GM19468 (cell line): ENCODE measurements around the gene BTNL9.
"Not testable (repeated sequence)": the region's sequence is repeated elsewhere in the genome, so short reads cannot be mapped to it uniquely, and the experiment has no call there.

Source experiments
- ATAC-seq: cut with Tn5 transposase; IDR thresholded peaks from one replicate; pipeline ENCODE4 v1.9.1; 2021; ENCODE audit warnings: mild to moderate bottlenecking, moderate library complexity, moderate number of reproducible peaks; ENCODE audit not compliant: unreplicated experiment; ENCODE audit errors: extremely low read depth

Gene BTNL9

DNA sequence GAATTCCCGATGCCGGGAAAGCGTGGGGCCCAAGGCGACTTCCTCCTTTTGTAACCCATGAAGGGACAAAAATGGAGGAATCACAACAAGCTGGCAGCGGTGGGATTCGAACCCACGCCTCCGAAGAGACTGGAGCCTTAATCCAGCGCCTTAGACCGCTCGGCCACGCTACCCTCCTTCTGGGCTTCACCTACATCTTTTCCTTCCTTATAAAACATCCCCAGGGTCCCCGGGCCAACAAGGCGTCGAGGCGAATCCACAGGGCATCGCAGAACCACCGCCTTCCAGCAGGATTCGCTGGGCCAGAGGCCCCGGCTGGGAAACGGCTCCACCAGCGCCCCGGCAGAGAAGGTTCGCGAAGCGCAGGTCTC, 57.3 kb downstream of the BTNL9 start:
- ATAC-seq, result not testable (repeated sequence)

DNA sequence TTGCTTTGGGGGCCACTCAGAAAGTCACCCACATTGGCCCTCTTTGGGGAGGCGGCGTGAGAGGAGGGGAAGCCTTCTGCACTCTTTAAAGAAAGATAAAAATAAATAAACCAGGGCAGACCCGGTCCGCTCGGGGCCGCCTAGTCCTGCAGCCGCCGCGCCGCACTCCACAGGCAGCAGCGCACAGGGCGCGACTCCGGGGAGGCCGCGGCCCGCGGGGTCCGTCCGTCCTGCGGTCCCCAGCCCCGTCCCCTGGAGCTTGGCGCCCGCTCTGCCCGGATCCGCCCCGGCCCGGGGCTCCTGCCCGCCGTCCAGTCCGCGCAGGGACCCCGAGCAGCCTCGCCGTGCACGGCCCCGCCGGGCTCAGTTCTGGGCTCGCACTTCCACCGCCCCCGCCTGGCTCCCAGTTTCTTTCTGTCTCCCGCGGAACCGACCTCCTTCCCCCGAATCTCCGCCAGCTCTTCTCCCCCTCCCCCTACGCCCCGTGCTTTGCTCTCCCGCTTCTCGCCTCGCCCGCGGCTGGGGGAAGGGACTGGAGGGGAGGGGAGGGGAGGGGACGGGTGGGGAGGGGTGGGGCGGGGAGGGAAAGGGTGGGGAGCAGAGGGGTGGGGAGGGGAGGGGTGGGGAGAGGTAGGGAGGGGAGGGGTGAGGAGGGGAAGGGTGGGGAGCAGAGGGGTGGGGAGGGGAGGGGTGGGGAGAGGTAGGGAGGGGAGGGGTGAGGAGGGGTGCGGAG, 57.9 kb downstream of the BTNL9 start:
- not testable (repeated sequence) for ATAC-seq

DNA sequence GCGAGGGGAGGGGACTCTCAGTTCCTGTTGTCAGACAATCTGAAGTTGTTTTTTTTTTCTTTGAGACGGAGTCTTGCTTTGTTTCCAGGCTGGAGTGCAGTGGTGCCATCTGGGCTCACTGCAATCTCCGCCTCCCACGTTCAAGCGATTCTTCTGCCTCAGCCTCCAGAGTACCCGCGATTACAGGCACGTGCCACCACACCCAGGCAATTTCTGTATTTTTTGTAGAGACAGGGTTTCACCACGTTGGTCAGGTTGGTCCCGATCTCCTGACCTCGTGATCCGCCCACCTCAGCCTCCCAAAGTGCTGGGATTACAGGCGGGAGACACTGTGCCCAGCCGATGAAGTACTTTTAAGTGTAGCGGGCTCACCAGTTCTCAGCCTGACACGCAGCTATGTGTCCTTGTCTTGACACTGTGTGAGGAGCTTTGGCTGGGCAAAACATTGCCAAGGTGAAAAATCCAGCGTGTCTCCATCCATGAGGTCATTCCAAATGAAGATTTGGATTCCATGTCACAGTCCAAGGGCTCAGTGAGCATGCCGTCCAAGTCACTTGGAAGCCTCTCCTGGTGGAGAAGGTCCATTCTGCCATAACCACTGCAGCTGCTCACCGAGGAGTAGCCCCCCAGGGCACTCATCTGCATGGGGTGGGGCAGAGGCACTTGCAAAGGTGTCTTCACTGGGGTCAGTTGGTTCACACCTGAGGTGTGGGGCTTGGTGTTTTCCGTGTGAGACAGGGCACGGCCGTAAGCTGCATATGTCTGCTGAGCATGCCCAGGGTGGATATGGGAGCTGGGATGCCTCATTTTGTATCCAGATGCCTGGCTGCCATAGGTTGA, 58.9 kb downstream of the BTNL9 start:
- no peak for ATAC-seq

DNA sequence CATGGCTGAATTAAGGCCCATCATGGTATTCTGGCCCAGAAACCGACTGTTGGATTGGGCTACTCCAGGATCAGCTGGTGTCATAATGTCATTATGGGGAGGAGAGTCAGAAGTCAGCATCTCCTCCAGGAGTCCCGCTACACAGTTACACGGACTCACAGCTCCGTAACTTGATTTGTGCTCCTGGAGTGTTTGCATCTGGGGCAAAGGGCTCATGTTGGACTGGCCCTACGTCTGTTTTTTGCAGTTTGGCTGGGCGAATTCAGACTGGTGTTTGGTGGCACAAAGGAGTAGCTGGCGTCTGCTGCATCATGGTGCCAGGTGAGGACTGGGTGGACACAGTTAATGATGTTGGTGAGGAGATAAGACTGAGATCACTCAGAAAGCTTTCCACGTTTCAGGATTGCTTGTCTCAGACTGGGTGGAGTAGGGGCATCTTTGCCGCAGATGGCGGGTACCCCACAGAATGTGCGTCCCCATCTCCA, 59.6 kb downstream of the BTNL9 start:
- no peak for ATAC-seq

DNA sequence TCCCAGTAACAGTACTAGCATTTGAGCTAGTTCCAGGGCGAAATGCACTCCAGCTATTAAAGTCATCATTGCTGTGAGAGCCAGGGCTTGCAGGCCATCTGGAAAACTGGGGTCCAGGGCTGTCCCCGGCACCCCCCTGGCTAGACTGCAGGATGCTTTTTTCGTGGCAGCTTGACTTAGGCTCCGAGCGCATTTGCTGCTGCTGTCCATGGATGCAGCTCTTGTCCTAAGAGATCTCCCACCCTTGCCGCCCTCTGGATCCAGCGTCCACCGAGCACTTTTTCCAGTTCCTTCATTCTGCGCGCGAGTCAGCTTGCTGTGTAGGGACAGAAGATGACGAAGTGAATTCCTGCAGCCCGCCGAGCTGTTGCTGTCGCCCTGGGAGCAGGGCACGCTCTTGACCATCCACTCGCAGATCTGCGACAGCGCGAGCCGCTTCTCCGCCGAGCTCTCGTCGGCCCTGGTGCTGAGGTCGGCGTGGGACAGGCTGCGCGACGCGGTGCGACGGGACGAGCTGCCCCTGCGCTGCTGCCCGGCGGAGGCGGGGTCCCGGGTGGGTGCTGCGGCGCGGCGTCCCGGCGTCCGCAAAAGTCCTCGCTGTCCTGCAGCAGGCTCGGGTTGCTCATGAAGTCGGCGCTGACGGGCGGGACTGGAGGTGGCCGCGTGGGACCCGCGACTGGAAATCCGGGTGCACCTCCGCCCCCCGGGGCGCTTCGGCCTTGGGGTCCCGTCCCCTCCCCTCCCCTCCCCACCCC, 60.2 kb downstream of the BTNL9 start:
- ATAC-seq, result no peak

DNA sequence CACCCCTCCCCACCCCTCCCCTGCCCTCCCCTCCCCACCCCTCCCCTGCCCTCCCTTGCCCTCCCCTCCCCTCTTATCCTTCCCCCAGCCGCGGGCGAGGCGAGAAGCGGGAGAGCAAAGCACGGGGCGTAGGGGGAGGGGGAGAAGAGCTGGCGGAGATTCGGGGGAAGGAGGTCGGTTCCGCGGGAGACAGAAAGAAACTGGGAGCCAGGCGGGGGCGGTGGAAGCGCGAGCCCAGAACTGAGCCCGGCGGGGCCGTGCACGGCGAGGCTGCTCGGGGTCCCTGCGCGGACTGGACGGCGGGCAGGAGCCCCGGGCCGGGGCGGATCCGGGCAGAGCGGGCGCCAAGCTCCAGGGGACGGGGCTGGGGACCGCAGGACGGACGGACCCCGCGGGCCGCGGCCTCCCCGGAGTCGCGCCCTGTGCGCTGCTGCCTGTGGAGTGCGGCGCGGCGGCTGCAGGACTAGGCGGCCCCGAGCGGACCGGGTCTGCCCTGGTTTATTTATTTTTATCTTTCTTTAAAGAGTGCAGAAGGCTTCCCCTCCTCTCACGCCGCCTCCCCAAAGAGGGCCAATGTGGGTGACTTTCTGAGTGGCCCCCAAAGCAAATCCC, 61.1 kb downstream of the BTNL9 start:
- not testable (repeated sequence) for ATAC-seq

DNA sequence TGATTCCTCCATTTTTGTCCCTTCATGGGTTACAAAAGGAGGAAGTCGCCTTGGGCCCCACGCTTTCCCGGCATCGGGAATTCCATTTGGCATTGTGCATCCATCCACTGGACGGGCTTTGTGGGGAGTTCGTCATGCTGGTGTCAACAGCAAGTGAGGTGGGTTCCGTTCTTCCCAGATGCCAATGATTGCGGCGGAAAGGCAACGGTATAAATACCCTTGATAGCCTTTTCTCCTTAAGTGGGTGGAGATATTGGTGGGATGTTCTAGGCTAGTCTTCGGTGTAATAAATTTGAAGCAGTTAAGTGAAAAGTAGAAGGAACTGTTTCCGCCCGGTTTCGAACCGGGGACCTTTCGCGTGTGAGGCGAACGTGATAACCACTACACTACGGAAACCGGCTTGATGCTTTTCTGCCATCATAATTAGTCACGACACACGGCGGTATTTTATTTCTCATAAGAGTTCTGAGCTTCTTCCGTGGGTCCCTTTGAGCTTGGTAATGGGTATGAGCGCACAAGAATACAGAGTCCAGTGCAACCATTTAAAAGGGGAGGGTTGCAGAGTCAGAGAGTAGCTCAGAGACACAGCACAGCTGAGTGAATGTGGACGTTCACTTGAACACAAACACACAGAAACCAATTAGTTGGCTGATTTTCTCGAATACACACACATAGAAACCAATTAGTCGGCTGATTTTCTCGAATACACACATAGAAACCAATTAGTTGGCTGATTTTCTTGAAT, 62.0 kb downstream of the BTNL9 start:
- ATAC-seq, result not testable (repeated sequence)

DNA sequence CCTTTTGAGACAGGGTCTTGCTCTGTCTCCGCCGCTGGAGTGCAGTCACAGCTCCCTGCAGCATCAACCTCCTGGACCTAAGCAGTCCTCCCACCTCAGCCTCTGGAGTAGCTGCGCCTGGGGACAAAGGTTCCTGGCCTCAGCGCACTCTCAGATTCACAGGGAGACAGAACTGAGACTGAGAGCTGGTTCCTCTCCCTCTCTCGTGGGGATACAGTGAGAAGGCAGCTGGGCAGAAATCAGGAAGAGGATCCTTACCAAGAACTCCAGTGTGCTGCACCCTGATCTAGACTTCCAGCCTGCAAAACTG, 64.1 kb downstream of the BTNL9 start:
- not testable (repeated sequence) for ATAC-seq

DNA sequence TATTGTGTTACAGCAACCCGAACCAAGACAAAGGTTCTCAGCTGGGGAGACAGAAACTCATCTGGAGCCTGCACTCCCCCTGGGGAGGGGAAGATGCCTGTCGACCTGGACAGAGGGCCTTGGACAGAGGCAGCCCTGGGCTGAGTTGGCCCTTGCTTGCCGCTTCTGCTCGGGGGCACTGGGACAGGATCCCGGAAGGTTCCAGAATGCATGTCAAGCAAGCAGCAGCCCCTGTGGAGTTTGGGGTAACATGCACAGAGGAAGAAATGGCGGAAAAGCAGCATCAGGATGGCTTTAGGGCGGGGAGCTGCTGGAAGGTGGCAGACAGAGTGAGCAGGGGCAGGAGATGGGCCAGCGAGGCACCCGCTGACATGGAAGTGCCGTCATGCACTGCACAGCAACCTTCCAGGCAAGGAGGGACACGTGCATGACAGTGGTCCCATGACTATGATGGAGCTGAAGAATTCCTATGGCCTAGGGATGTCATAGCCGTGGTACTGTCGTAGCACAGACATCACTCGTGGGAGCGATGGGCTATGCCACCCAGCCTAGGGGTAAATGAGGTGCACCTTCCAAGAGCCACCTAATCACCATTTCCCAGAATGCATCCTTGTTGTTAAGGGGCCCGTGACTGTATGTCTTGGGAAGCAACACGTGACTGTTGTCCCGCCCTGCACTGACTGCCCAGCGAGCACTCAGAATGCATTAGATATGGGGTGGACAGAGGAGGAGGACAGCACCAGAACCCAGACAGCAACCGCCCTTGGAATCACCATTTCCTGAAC, 64.7 kb downstream of the BTNL9 start:
- ATAC-seq, result not testable (repeated sequence)

DNA sequence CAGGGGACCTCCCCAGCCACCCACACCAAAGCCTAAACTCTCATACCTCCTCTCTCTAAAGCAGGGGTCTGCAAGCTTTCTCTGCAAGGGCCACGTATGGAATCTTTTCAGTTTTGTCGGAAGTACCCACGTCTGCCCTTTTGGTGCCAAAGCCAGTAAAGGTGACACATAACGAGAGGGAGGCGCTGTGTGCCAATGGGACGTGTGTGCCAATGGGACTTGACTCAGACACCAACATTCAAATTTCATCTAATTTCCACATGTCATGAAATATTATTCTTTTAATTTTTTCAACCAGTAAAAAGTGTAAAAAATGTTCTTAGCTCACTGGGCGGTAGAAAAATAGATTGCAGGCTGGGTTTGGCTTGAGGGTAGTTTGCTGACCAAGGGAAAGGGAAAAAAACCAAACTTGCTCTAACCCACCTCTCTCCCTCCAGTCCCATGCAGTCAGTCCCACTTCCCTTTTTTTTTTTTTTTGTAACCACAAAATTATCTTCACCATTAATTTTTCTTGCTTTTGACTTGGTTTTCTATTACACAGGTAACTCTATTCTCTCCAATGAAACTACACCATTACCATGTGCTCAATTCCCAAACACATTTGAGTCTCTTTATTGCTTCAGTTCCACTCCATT, 65.4 kb downstream of the BTNL9 start:
- ATAC-seq, result no peak

DNA sequence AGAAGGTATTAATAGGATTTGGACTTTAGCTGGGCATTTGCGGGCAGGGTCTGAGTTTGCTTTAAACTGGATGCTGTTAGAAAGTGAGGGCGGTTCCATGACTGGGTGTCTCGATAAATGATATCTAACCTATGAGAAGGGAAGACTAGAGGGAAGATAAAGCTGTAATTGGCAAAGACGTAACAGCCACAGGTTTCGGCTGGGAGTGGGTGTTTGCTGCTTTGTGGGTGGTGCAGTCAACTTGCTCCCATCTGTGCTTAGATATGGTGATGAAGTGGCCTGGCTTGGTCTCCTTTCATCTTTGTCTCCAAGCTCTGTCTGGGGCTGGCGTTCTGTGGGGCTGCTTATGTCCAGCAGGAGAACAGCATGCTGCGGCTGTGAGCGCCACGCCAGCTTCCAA, 67.6 kb downstream of the BTNL9 start:
- no peak for ATAC-seq

DNA sequence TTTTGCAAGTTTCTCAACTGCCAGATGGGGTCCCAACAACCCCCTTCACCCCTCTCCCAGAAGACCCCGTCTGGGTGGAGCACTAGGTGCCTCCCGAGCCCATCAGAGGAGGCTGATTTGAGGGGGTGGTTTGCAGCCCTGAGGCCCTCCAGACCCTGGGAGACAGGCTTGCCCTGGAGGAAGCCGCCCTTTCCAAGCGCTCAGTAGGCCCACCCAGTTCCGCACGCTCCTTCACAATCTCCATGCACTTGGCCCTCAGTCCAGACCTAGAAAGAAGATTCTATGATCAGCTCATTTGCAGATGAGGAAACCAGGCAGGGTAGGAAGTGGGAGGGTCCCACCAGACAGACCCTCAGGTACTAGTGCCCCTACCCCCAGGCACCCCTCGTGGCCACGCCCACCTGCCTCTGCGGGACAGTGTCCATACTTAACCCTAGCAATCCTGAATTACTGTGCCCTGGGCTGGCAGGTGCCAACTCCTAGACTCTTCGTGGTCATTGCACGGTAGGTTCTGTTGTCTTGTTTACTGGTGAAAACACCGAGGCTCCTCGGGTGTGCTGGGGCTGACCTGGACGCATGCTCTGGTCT, 68.6 kb downstream of the BTNL9 start:
- no peak for ATAC-seq

DNA sequence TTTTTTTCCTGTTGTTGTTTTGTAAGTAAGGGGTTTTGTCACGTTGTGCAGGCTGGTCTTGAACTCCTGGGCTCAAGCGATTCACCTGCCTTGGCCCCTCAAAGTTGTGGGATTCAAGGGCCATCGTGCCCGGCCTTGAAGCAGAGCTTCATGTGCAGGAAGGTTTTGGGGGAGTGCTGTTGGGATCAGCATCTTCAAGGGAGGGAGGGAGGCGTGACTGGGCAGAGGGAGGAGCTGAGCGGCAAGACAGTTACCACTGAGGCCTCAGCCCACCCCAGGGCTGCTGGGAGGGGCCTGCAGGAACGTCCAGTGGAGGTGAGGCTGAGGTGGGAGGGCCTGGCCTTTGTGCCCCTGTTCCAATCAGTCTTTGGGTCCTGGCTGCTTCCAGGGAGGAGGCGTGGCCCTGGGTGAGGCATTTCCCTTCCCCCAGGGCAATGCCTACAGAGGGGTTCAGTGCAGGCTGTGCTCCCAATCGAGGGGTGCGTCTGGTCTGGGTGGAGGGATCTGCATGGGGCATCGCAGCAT, 69.5 kb downstream of the BTNL9 start:
- ATAC-seq, result no peak

DNA sequence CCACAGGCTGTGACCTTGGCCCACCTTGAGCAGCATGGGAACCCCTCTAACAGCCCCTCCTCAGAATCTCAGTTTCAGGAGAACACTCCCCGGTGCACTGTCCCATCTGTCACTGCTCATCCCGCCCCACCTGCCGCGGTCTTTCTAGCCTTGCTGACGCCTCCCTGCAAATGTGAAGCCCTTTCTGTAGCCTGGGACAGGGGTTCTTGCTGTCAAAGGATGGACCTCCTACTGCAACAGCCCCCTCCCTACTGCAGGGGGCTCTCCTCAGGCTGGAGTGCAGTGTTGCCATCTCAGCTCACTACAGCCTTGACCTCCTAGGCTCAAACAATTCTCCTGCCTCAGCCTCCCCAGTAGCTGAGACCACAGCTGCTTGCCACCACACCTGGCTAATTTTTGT, 70.9 kb downstream of the BTNL9 start:
- no peak for ATAC-seq
